Endodermal cell (in vitro differentiated cells): Measurements from ENCODE around the gene SMPX. TPM values are rescaled to one million over a fixed set of nuclear protein-coding genes. Genes with fewer than 3 reads are reported as not detected.
"Not testable (repeated sequence)": the region's sequence is repeated elsewhere in the genome, so short reads cannot be mapped to it uniquely, and the experiment has no call there.

Experiments
- DNase-seq: peaks from one replicate; pipeline ENCODE4 v3.0.0-alpha.2; 2017
- H3K27ac ChIP-seq: 2 replicates; pipeline ENCODE4 v1.5.1; 2013; ENCODE audit warnings: mild to moderate bottlenecking, low read depth, low read length, moderate library complexity
- H3K27me3 ChIP-seq: 2 replicates; pipeline ENCODE4 v1.6.1; 2013; ENCODE audit warnings: mild to moderate bottlenecking, low read length, moderate library complexity; ENCODE audit not compliant: insufficient read depth, control insufficient read depth, poor library complexity, severe bottlenecking
- H3K36me3 ChIP-seq: 2 replicates; pipeline ENCODE4 v1.7.0; 2013; ENCODE audit warnings: mild to moderate bottlenecking, low read length, moderate library complexity; ENCODE audit not compliant: control insufficient read depth, insufficient read depth
- H3K4me1 ChIP-seq: one replicate; pipeline ENCODE4 v1.7.0; 2013; ENCODE audit warnings: low read length; ENCODE audit not compliant: control insufficient read depth, insufficient read depth
- H3K4me3 ChIP-seq: 2 replicates; pipeline ENCODE4 v1.5.1; 2013; ENCODE audit warnings: mild to moderate bottlenecking, low read length, moderate library complexity
- H3K9ac ChIP-seq: 2 replicates; pipeline ENCODE4 v1.6.1; 2013; ENCODE audit warnings: mild to moderate bottlenecking, low read length, moderate library complexity; ENCODE audit not compliant: poor library complexity, severe bottlenecking; ENCODE audit errors: extremely low read depth
- H3K9me3 ChIP-seq: 2 replicates; pipeline ENCODE4 v1.6.1; 2013; ENCODE audit warnings: mild to moderate bottlenecking, low read length, moderate library complexity; ENCODE audit not compliant: control insufficient read depth
- H3K27ac Mint-ChIP-seq: 2 replicates; pipeline ENCODE4 v1.8.0; 2020; ENCODE audit warnings: mixed read lengths
- H3K27me3 Mint-ChIP-seq: 2 replicates; pipeline ENCODE4 v1.8.0; 2021; ENCODE audit warnings: mild to moderate bottlenecking, mixed read lengths; ENCODE audit not compliant: insufficient read depth
- H3K36me3 Mint-ChIP-seq: 2 replicates; pipeline ENCODE4 v1.8.0; 2020; ENCODE audit warnings: low read depth, mixed read lengths
- H3K4me1 Mint-ChIP-seq: 2 replicates; pipeline ENCODE4 v1.8.0; 2020; ENCODE audit warnings: mixed read lengths
- H3K4me3 Mint-ChIP-seq: 2 replicates; pipeline ENCODE4 v1.8.0; 2020; ENCODE audit warnings: mild to moderate bottlenecking, moderate library complexity, mixed read lengths
- H3K9me3 Mint-ChIP-seq: 2 replicates; pipeline ENCODE4 v1.8.0; 2020; ENCODE audit warnings: mild to moderate bottlenecking, mixed read lengths
- CTCF ChIP-seq: fragments of 200-600 bp; sonication (generic); conservative IDR thresholded peaks from 2 replicates; pipeline ENCODE4 v1.5.0; 2021; ENCODE audit warnings: antibody characterized with exemption, mild to moderate bottlenecking
- WGBS, 2 experiments: methylation state at CpG; one replicate each; pipeline versions ENCODE4 v1.1.5 to v1.1.7; 2013; ENCODE audit warnings: missing lambda C conversion rate in 2 of 2, mixed read lengths in 1 of 2; ENCODE audit not compliant: insufficient coverage in 1 of 2, insufficient read length in 1 of 2; 5-methylcytosine and 5-hydroxymethylcytosine counted together
- total RNA-seq, 2 donors: library from RNA; stranded (reverse); fragmentation: NEBNext Ultra II Directional in 1 of 2; extraction: Animal tissue kit (Norgen Biotek cat#: 25700) in 1 of 2; gene quantifications; 2 replicates in 1 of 2; 3 replicates in 1 of 2; pipeline ENCODE4 v1.2.1, GENCODE V29; 2021

Gene SMPX
- total RNA-seq, 2 donors from 2014 or later = 0.31 TPM; not detected in 1

GRCh38 chrX:21779095-21779494, 21.2 kb upstream of the SMPX start:
- no peaks in the 10 kb centered on the region for H3K36me3 Mint-ChIP-seq
- 77% methylated on average over 2 of the region's 3 CpGs; no CpG with 5 or more reads in 1 of the 2 experiments for WGBS, 2 experiments
- H3K9me3 ChIP-seq = no peaks in the 10 kb centered on the region
- no peak for TF ChIP-seq CTCF
- H3K27me3 Mint-ChIP-seq = no peaks in the 10 kb centered on the region
- no peaks in the 10 kb centered on the region for H3K36me3 ChIP-seq
- no peaks in the 10 kb centered on the region for H3K9me3 Mint-ChIP-seq
- no peak overlapping the region for H3K27ac ChIP-seq
- no peak overlapping the region for H3K27ac Mint-ChIP-seq
- no peaks in the 10 kb centered on the region for H3K27me3 ChIP-seq
- H3K4me3 ChIP-seq = no peak overlapping the region
- H3K9ac ChIP-seq = no peak overlapping the region
- no peaks in the 10 kb centered on the region for H3K4me1 ChIP-seq
- no peak for DNase-seq
- no peak overlapping the region for H3K4me3 Mint-ChIP-seq
- H3K4me1 Mint-ChIP-seq = peaks cover 19% of the 10 kb centered on the region

GRCh38 chrX:21778236-21778635, 20.3 kb upstream of the SMPX start:
- Mint-ChIP-seq H3K36me3 (no peaks in the 10 kb centered on the region), H3K27ac (no peak overlapping the region), H3K4me1 (peaks cover 19% of the 10 kb centered on the region), H3K9me3 (no peaks in the 10 kb centered on the region), H3K4me3 (no peak overlapping the region), H3K27me3 (no peaks in the 10 kb centered on the region)
- no peaks in the 10 kb centered on the region for H3K4me1 ChIP-seq
- DNase-seq = no peak
- H3K36me3 ChIP-seq = no peaks in the 10 kb centered on the region
- H3K27ac ChIP-seq = no peak overlapping the region
- TF ChIP-seq CTCF = no peak
- no peak overlapping the region for H3K9ac ChIP-seq
- no peaks in the 10 kb centered on the region for H3K9me3 ChIP-seq
- H3K27me3 ChIP-seq = no peaks in the 10 kb centered on the region
- 100% methylated on average over 1 of the region's 1 CpG; no CpG with 5 or more reads in 1 of the 2 experiments for WGBS, 2 experiments
- H3K4me3 ChIP-seq = no peak overlapping the region

- not testable (repeated sequence) for H3K4me3 ChIP-seq, H3K4me1 ChIP-seq, H3K27ac Mint-ChIP-seq, H3K9ac ChIP-seq, H3K9me3 Mint-ChIP-seq, H3K36me3 ChIP-seq, DNase-seq, H3K27me3 ChIP-seq, H3K27ac ChIP-seq, H3K4me3 Mint-ChIP-seq, H3K36me3 Mint-ChIP-seq, H3K27me3 Mint-ChIP-seq, H3K9me3 ChIP-seq
- H3K4me1 Mint-ChIP-seq = peaks cover 34% of the 10 kb centered on the region
These were observed 17.2 kb upstream of the SMPX start for GRCh38 chrX:21775128-21775527.

DNA sequence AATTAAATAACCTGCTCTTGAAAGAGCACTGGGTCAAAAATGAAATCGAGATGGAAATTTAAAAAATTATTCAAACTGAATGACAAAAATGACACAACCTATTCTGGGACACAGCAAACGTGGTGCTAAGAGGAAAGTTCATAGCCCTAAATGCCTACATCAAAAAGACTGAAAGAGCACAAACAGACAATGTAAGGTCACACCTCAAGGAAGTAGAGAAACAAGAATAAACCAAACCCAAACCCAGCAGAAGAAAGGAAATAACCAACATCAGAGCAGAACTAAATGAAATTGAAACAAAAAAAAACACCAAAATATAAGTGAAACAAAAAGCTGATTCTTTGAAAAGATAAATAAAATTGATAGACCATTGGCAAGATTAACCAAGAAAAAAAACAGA, 15.1 kb upstream of the SMPX start:
- not testable (repeated sequence) for H3K36me3 Mint-ChIP-seq, H3K27me3 ChIP-seq, H3K27me3 Mint-ChIP-seq, H3K27ac ChIP-seq, H3K4me3 ChIP-seq, H3K9me3 Mint-ChIP-seq, H3K4me3 Mint-ChIP-seq, DNase-seq, H3K9me3 ChIP-seq, H3K4me1 ChIP-seq, H3K36me3 ChIP-seq, H3K27ac Mint-ChIP-seq, H3K9ac ChIP-seq
- peaks cover 23% of the 10 kb centered on the region for H3K4me1 Mint-ChIP-seq
- WGBS, 2 experiments = 91% methylated on average over 2 of the region's 2 CpGs; no CpG with 5 or more reads in 1 of the 2 experiments
